Upper lobe of right lung (tissue), 1 donor: Measurements from ENCODE around the gene TP53I3. TPM values are rescaled to one million over a fixed set of nuclear protein-coding genes. Genes with fewer than 3 reads are reported as not detected.

Experiments used
- ATAC-seq: fragments of 200-7000 bp; cut with Tn5 transposase; one replicate; pipeline ENCODE4 v1.9.1; 2020; ENCODE audit warnings: mild to moderate bottlenecking, moderate library complexity
- DNase-seq: peaks from one replicate; pipeline ENCODE4 v3.0.0-alpha.2; 2020
- H3K27ac ChIP-seq: fragments of 200-600 bp; one replicate; pipeline ENCODE4 v1.8.0; 2022
- H3K27me3 ChIP-seq: fragments of 200-600 bp; one replicate; pipeline ENCODE4 v1.8.0; 2022; ENCODE audit warnings: mild to moderate bottlenecking
- H3K36me3 ChIP-seq: fragments of 200-600 bp; one replicate; pipeline ENCODE4 v1.8.0; 2022
- H3K4me1 ChIP-seq: fragments of 200-600 bp; one replicate; pipeline ENCODE4 v1.8.0; 2022
- H3K4me3 ChIP-seq: fragments of 200-600 bp; one replicate; pipeline ENCODE4 v1.8.0; 2022; ENCODE audit warnings: mild to moderate bottlenecking
- H3K9me3 ChIP-seq: fragments of 200-600 bp; one replicate; pipeline ENCODE4 v1.8.0; 2022
- intact Hi-C: fragments of 100-400 bp; cut with DNase I; formaldehyde crosslinking; loops from one replicate; pipeline ENCODE4 v1.11.0; 2022
- total RNA-seq: library from RNA; stranded (reverse); fragmentation: NEBNext Ultra II Directional; extraction: Animal tissue kit (Norgen Biotek cat#: 25700); gene quantifications from one replicate; pipeline ENCODE4 v1.2.1, GENCODE V29; 2021
- TF ChIP-seq, protein P1 (sequence below): fragments of 200-600 bp; IDR thresholded peaks from one replicate; pipeline ENCODE4 v1.8.0; 2022; ENCODE audit warnings: antibody characterized with exemption
- donor health status: DM: no; HTN: yes; CAD: no; lungs with severe emphysema.

Gene TP53I3
- total RNA-seq, 1 donor from 2014 or later, result 44.3 TPM

DNA sequence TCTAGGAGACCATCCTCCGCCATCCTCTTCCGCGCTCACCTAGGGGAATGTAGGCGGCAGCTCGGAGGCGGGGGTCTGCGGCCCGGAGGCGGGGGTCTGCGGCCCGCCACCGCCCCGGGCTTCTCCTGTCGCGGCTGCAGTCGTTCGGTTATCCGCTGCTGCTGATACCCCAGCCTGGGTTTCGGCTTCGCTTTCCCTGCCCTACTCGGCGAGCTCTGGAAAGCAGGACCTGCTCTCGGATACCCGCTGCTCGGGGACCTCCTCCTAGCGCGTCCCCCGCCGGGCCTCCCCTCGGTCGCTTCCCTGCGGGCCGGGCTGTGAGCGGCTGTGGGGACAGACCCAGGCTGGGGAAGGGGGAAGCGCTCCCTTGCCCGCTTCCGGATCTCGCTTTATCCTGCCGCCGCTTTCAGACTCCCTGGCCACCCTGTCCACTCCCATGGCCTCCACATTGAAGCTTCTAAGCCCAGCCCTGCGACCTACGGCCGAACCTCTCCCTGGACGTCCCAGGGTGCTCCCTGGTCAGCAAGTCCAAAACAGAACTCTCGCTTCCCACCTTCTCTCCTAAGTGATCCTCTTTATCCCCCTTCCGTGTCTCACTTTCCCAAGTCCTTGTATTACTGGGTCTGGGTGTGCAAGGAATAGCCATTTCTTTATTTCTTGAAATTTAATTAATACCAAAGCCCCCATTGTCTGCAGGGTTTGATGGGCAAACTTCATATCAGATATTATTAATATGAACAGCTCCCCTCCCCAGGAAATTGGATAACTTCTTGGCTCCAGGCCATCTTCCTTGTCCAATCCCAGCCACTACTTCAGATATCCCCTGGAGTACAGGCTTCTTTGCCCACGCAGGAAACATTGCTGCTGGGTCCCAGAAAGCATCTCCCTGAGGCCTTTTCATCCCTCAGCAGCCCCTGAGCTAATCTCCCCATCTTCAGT is 34.3 kb downstream of the TP53I3 start:
- H3K27ac ChIP-seq, result no peak overlapping the region
- DNase-seq (peak; percentile 70), ATAC-seq (peak; percentile 5)
- intact Hi-C loops, result no loop called here
- H3K36me3 ChIP-seq, result no peaks in the 10 kb centered on the region
- H3K27me3 ChIP-seq, result no peaks in the 10 kb centered on the region
- H3K4me1 ChIP-seq, result peaks cover 17% of the 10 kb centered on the region
- TF ChIP-seq, protein P1, sequence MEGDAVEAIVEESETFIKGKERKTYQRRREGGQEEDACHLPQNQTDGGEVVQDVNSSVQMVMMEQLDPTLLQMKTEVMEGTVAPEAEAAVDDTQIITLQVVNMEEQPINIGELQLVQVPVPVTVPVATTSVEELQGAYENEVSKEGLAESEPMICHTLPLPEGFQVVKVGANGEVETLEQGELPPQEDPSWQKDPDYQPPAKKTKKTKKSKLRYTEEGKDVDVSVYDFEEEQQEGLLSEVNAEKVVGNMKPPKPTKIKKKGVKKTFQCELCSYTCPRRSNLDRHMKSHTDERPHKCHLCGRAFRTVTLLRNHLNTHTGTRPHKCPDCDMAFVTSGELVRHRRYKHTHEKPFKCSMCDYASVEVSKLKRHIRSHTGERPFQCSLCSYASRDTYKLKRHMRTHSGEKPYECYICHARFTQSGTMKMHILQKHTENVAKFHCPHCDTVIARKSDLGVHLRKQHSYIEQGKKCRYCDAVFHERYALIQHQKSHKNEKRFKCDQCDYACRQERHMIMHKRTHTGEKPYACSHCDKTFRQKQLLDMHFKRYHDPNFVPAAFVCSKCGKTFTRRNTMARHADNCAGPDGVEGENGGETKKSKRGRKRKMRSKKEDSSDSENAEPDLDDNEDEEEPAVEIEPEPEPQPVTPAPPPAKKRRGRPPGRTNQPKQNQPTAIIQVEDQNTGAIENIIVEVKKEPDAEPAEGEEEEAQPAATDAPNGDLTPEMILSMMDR, result no peak
- no peaks in the 10 kb centered on the region for H3K9me3 ChIP-seq
- peak overlapping the region; percentile 78 for H3K4me3 ChIP-seq

DNA sequence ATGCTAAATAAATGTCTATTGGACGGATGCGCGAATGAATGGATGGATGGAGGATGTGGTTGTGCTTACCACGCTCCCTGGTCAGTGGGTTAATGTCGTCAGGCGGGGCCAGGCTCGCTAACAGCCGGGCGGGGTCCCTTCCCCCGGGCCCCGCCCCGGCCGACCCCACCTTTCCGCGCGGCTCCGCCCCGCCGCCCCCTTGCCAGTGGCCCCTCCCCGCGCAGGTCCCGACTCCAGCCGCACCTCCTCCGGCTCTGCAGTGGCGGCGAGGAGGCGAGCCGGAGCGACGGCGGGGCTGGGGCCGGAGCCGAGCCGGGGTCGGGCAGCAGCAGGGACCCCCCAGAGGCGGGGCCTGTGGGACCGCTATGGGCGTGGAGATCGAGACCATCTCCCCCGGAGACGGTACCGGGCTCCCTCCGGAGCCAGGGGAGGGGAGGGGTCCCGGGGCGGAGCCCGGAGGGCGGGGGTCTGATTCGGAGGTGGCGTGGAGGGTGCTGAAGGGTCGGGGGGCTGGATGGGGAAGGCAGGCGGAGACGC is 35.1 kb downstream of the TP53I3 start, which contains the start of gene FKBP1B:
Gene FKBP1B, plus strand, starts transcription at position 257 of the 537 bp plus-strand sequence. Its CDS starts 109 bp downstream, at position 366.
- ATAC-seq, result peak; percentile 73
- intact Hi-C loops, result no loop called here
- Histone ChIP-seq H3K4me3 (peak within 1 kb of the TSS; percentile 78), H3K36me3 (no peaks in the 10 kb centered on the region), H3K27me3 (no peaks in the 10 kb centered on the region), H3K9me3 (no peaks in the 10 kb centered on the region), H3K27ac (no peak within 1 kb of the TSS), H3K4me1 (peaks cover 17% of the 10 kb centered on the region)
- peak; percentile 84 for DNase-seq
- TF ChIP-seq, protein P1, result no peak

DNA sequence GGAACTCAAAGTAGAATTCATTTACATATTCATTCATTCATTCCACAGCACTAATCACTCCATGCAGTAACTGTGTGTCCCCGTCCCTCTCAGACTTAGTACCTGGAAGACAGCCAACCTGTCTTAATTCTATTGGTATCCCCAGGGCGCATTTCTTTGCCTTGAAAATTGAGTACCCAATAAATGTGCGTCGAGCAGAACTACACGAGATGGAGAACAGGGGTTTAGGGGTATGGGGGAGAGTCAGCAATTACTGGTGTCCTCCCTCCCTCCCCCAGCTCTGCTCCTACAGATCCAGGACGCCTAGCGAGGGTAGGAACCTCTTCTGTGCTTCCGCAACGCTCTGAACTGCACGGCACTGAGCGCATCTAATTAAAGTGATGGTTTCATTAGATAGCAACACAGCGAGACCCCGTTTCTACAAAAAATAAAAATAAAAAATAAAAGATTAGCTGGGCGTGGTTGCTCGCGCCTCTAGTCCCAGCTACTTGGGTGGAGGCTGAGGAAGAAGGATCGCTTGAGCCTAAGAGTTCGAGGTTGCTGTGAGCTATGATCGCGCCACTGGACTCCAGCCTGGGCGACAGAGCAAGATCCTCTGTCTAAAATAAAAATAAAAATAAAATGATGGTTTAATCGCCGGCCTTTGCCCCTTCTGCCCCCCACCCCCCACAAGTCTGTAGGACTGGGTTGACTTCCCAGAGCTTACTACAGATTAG is 35.7 kb downstream of the TP53I3 start:
- TF ChIP-seq, protein P1, result no peak
- Histone ChIP-seq H3K9me3 (no peaks in the 10 kb centered on the region), H3K36me3 (no peaks in the 10 kb centered on the region), H3K4me1 (peaks cover 17% of the 10 kb centered on the region), H3K4me3 (peak overlapping the region; percentile 78), H3K27me3 (no peaks in the 10 kb centered on the region), H3K27ac (no peak overlapping the region)
- ATAC-seq (no peak), DNase-seq (no peak)
- intact Hi-C loops, result no loop called here

DNA sequence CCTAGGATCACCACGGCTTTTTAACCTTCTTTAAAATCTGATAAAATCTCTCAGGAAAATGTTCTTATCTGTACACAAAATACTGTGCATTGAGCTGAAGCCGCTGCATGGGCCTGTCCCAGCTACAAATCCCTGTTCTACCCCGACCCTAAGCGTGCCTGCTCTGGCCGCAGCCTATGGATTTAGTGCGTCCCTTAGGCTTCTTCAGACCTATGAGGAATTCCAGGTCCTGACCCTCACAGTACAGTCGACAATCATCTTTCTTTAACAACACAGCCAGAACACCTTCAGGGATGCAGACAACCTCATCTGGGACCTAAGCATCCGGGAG is 37.0 kb downstream of the TP53I3 start:
- TF ChIP-seq, protein P1, result no peak
- ATAC-seq (no peak), DNase-seq (no peak)
- Histone ChIP-seq H3K36me3 (no peaks in the 10 kb centered on the region), H3K27me3 (no peaks in the 10 kb centered on the region), H3K4me1 (peaks cover 17% of the 10 kb centered on the region), H3K4me3 (peak overlapping the region; percentile 81), H3K9me3 (no peaks in the 10 kb centered on the region), H3K27ac (no peak overlapping the region)
- intact Hi-C loops, result no loop called here

DNA sequence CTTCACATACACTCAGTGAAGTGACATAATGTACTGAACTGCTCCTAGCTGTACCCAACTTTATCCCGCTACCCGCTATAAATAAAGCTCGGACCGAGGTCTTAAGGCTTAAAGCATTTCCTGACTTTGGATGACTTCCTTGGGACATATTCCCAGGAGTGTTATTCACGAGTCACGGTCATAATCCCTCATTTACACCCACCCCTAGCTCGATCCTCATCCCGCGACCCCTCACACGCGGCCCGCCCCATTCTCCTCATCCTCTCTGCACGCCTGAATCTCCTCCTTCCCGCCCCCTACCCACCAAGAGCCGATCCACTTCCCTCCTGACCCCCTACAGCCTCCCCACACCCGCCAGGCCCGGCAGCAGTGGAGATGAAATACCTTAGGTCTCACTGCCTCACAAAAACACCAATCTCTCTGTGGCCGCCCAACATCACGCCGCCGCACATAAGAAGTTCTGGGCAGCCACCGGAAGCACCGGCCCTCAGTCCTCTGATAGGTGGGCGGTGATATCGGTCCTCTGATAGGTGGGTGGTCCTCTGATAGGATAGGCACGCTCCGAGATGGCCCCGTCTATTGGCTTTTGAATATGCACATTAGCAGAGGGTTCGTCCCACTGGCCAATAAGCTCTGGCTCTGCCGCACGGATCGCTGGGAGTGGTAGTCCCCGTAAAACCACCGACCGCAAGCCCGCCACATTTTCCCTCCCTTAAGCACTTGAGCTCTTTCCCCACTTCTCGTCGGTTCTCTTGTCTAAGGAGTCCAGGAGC is 37.5 kb downstream of the TP53I3 start, which contains the start of gene WDCP:
Gene WDCP, minus strand, starts transcription at position 462 of the 773 bp plus-strand sequence. CDS start 7,897 bp downstream, outside the sequence.
- ATAC-seq (peak; percentile 99), DNase-seq (peak; percentile 95)
- intact Hi-C loops, result no loop called here
- Histone ChIP-seq H3K4me3 (peak within 1 kb of the TSS; percentile 81), H3K27ac (peak within 1 kb of the TSS; percentile 61), H3K4me1 (peaks cover 17% of the 10 kb centered on the region), H3K27me3 (no peaks in the 10 kb centered on the region), H3K36me3 (no peaks in the 10 kb centered on the region), H3K9me3 (no peaks in the 10 kb centered on the region)
- TF ChIP-seq, protein P1, result no peak
